ENCODE data around the gene STAT4.

Gene STAT4

GRCh38 chr2:191174442-191174841 is 23.6 kb upstream of the STAT4 start:
- no peak for DNase-seq

- no peak for DNase-seq
Observed at GRCh38 chr2:191173206-191173605, 22.4 kb upstream of the STAT4 start.

GRCh38 chr2:191171708-191172355 is 21.0 kb upstream of the STAT4 start:
- DNase-seq = no peak

GRCh38 chr2:191171286-191171685 is 20.5 kb upstream of the STAT4 start:
- DNase-seq = no peak

GRCh38 chr2:191170773-191171172 is 20.0 kb upstream of the STAT4 start:
- no peak for DNase-seq

GRCh38 chr2:191170301-191170636 is 19.5 kb upstream of the STAT4 start:
- DNase-seq = no peak

GRCh38 chr2:191169456-191170300 is 18.9 kb upstream of the STAT4 start:
- no peak for DNase-seq

- no peak for DNase-seq
Observed at GRCh38 chr2:191167766-191168165, 17.0 kb upstream of the STAT4 start.

GRCh38 chr2:191166756-191167445 is 16.1 kb upstream of the STAT4 start:
- no peak for DNase-seq

GRCh38 chr2:191166111-191166755 is 15.4 kb upstream of the STAT4 start:
- peak; percentile 51 for DNase-seq

GRCh38 chr2:191165176-191165643 is 14.4 kb upstream of the STAT4 start:
- no peak for DNase-seq

- no peak for DNase-seq
Observed at GRCh38 chr2:191158747-191159146, 8.0 kb upstream of the STAT4 start.

- DNase-seq = no peak
Observed at GRCh38 chr2:191158193-191158592, 7.4 kb upstream of the STAT4 start.

- no peak for DNase-seq
Observed at GRCh38 chr2:191155608-191156071, 4.8 kb upstream of the STAT4 start.

- no peak for DNase-seq
Observed at GRCh38 chr2:191153716-191154115, 2.9 kb upstream of the STAT4 start.

GRCh38 chr2:191152482-191153240 is 1.9 kb upstream of the STAT4 start:
- DNase-seq = no peak

GRCh38 chr2:191151331-191151730 is 537 bp upstream of the STAT4 start:
- DNase-seq = no peak

- no peak for DNase-seq
Observed at GRCh38 chr2:191150230-191150599, 579 bp downstream of the STAT4 start.

- no peak for DNase-seq
Observed at GRCh38 chr2:191149391-191149790, 1.4 kb downstream of the STAT4 start.

GRCh38 chr2:191148791-191149190 is 2.0 kb downstream of the STAT4 start:
- DNase-seq = no peak

GRCh38 chr2:191148281-191148680 is 2.5 kb downstream of the STAT4 start:
- no peak for DNase-seq

- no peak for DNase-seq
Observed at GRCh38 chr2:191145769-191146471, 4.9 kb downstream of the STAT4 start.

All from femur (tissue), 1 donor.